HepG2 (cell line): ENCODE measurements around the gene ASIC3. TPM values are rescaled to one million over a fixed set of nuclear protein-coding genes. Genes with fewer than 3 reads are reported as not detected.

Experiments
- ATAC-seq: fragments of 200-7000 bp; cut with Tn5 transposase; 3 replicates; pipeline ENCODE4 v1.9.1; 2020; ENCODE audit warnings: mild to moderate bottlenecking, moderate library complexity
- BruUV-seq: library from RNA; stranded (reverse); fragments of 400-500 nt; replicated peaks from 2 replicates; lab custom pipeline; 2021; lab: Mats Ljungman, UMichigan
- CTCF ChIA-PET: fragments of 300-600 bp; formaldehyde crosslinking; extraction: SDS; loops from one replicate; lab custom pipeline; 2021; ENCODE audit warnings: low total read pairs, inconsistent platforms, low intra/inter-chr PET ratio; lab: Yijun Ruan, JAX
- POLR2A ChIA-PET: fragments of 350-600 bp; sonication (Branson Sonifier 250); formaldehyde crosslinking; loops from one replicate; lab custom pipeline; 2020; ENCODE audit warnings: antibody characterized with exemption, inconsistent platforms; lab: Yijun Ruan, JAX
- DNase-seq: peaks from one replicate; pipeline ENCODE4 v3.0.0-alpha.2; 2015; ENCODE audit warnings: low spot score
- FAIRE-seq: peaks from 3 replicates; lab custom pipeline; 2011; peaks lifted over from hg19 to GRCh38; lab: Jason Lieb, UNC
- H2AFZ ChIP-seq: one replicate; pipeline ENCODE4 v1.6.1; 2011; ENCODE audit warnings: low read length, inconsistent platforms
- H3K27ac ChIP-seq: fragments of 300-600 bp; 3 replicates; pipeline ENCODE4 v1.8.0; 2011; ENCODE audit warnings: mixed run types, mild to moderate bottlenecking, mixed read lengths, low read length, inconsistent platforms; ENCODE audit not compliant: insufficient read depth; ENCODE audit errors: extremely low read length
- H3K27me3 ChIP-seq, 2 experiments: fragments of 200-600 bp in 1 of 2; 2 replicates in 1 of 2; 3 replicates in 1 of 2; pipeline versions ENCODE4 v1.6.0 to v1.8.0; 2011; ENCODE audit warnings: low read length in 2 of 2, mild to moderate bottlenecking in 2 of 2, moderate library complexity in 2 of 2, inconsistent platforms in 1 of 2; ENCODE audit not compliant: insufficient read depth in 2 of 2, control insufficient read depth in 1 of 2
- H3K36me3 ChIP-seq, 2 experiments: fragments of 200-600 bp in 1 of 2; replicated peaks in 1 of 2; 2 replicates in 1 of 2; 3 replicates in 1 of 2; pipeline versions ENCODE4 v1.5.1 to v1.8.0; 2011; ENCODE audit warnings: low read length in 2 of 2, inconsistent platforms in 1 of 2; ENCODE audit not compliant: insufficient read depth in 2 of 2, control insufficient read depth in 1 of 2
- H3K4me1 ChIP-seq: 2 replicates; pipeline ENCODE4 v1.5.1; 2012; ENCODE audit warnings: low read length, inconsistent platforms; ENCODE audit not compliant: insufficient read depth
- H3K4me2 ChIP-seq: 2 replicates; pipeline ENCODE4 v1.6.0; 2011; ENCODE audit warnings: low read depth, low read length, inconsistent platforms
- H3K4me3 ChIP-seq, 3 experiments: fragments of 200-600 bp in 1 of 3; sonication (generic), shearing (Covaris generic) in 1 of 3; replicated peaks in 1 of 3; 2 replicates each; pipeline ENCODE4 v1.5.1; 2011 to 2016; ENCODE audit warnings: low read length in 3 of 3, inconsistent platforms in 2 of 3, low read depth in 2 of 3, mild to moderate bottlenecking in 2 of 3, control low read depth in 1 of 3, mixed read lengths in 1 of 3; ENCODE audit not compliant: insufficient read depth in 1 of 3
- H3K79me2 ChIP-seq: one replicate; pipeline ENCODE4 v1.6.1; 2011; ENCODE audit warnings: low read length, inconsistent platforms; ENCODE audit not compliant: insufficient read depth
- H3K9ac ChIP-seq: 2 replicates; pipeline ENCODE4 v1.6.0; 2011; ENCODE audit warnings: mild to moderate bottlenecking, low read depth, low read length, inconsistent platforms; ENCODE audit not compliant: insufficient read depth
- H3K9me3 ChIP-seq: 2 replicates; pipeline ENCODE4 v1.5.1; 2012; ENCODE audit warnings: mild to moderate bottlenecking, low read length
- H4K20me1 ChIP-seq: 2 replicates; pipeline ENCODE4 v1.6.0; 2011; ENCODE audit warnings: inconsistent platforms, mild to moderate bottlenecking, low read length, moderate library complexity; ENCODE audit not compliant: insufficient read depth
- ATF3 ChIP-seq: sonication (generic); formaldehyde crosslinking; IDR thresholded peaks from 2 replicates; pipeline ENCODE4 v1.4.0; 2020; ENCODE audit warnings: missing genetic modification reagents
- ELF1 ChIP-seq: sonication (generic); formaldehyde crosslinking; IDR thresholded peaks from 2 replicates; pipeline ENCODE4 v1.4.0; 2020; ENCODE audit warnings: missing genetic modification reagents
- ELF3 ChIP-seq: IDR thresholded peaks from 2 replicates; pipeline ENCODE4 v1.6.1; 2016; ENCODE audit warnings: missing genetic modification reagents, missing compliant biosample characterization
- FOXC1 ChIP-seq: sonication (generic); formaldehyde crosslinking; IDR thresholded peaks from 2 replicates; pipeline ENCODE4 v1.8.0; 2022; ENCODE audit warnings: mild to moderate bottlenecking, missing genetic modification reagents, borderline replicate concordance
- GMEB1 ChIP-seq: sonication (generic); formaldehyde crosslinking; IDR thresholded peaks from 2 replicates; pipeline ENCODE4 v1.5.1; 2020; ENCODE audit warnings: missing genetic modification reagents, mild to moderate bottlenecking, borderline replicate concordance
- HOXA3 ChIP-seq: sonication (generic); formaldehyde crosslinking; IDR thresholded peaks from 2 replicates; pipeline ENCODE4 v1.5.0; 2020; ENCODE audit warnings: missing genetic modification reagents
- MTF2 ChIP-seq: sonication (generic); formaldehyde crosslinking; IDR thresholded peaks from 2 replicates; pipeline ENCODE4 v1.5.0; 2020; ENCODE audit warnings: missing genetic modification reagents, borderline replicate concordance
- NFKB2 ChIP-seq: sonication (generic); formaldehyde crosslinking; IDR thresholded peaks from 2 replicates; pipeline ENCODE4 v1.4.0; 2020; ENCODE audit warnings: missing genetic modification reagents, borderline replicate concordance
- PHF21A ChIP-seq: sonication (generic); formaldehyde crosslinking; IDR thresholded peaks from 2 replicates; pipeline ENCODE4 v1.5.0; 2020; ENCODE audit warnings: mild to moderate bottlenecking, missing genetic modification reagents
- SMAD1 ChIP-seq: sonication (generic); formaldehyde crosslinking; IDR thresholded peaks from 2 replicates; pipeline ENCODE4 v1.4.0; 2020; ENCODE audit warnings: missing genetic modification reagents, low read depth, mild to moderate bottlenecking, borderline replicate concordance
- SRY ChIP-seq: sonication (generic); formaldehyde crosslinking; IDR thresholded peaks from 2 replicates; pipeline ENCODE4 v1.8.0; 2022; ENCODE audit warnings: mild to moderate bottlenecking, missing genetic modification reagents
- TAF1 ChIP-seq: sonication (generic); formaldehyde crosslinking; IDR thresholded peaks from 2 replicates; pipeline ENCODE4 v1.4.0; 2020; ENCODE audit warnings: missing genetic modification reagents
- TCF12 ChIP-seq, 2 experiments: fragments of 450-650 bp in 1 of 2; sonication (generic) in 1 of 2; formaldehyde crosslinking in 1 of 2; IDR thresholded peaks; 2 replicates each; pipeline versions ENCODE4 v1.6.1 to v1.8.0; 2017 to 2022; ENCODE audit warnings: antibody characterized with exemption in 1 of 2, mild to moderate bottlenecking in 1 of 2, missing genetic modification reagents in 1 of 2, moderate library complexity in 1 of 2
- TRAFD1 ChIP-seq: sonication (generic); formaldehyde crosslinking; IDR thresholded peaks from 2 replicates; pipeline ENCODE4 v1.5.1; 2020; ENCODE audit warnings: missing genetic modification reagents, mild to moderate bottlenecking, borderline replicate concordance
- ZKSCAN5 ChIP-seq: sonication (generic); formaldehyde crosslinking; IDR thresholded peaks from 2 replicates; pipeline ENCODE4 v1.5.1; 2020; ENCODE audit warnings: mild to moderate bottlenecking, missing genetic modification reagents
- ZMYM4 ChIP-seq: sonication (generic); formaldehyde crosslinking; IDR thresholded peaks from 2 replicates; pipeline ENCODE4 v1.8.1; 2023; ENCODE audit warnings: mild to moderate bottlenecking, missing genetic modification reagents
- ZNF138 ChIP-seq: sonication (generic); formaldehyde crosslinking; IDR thresholded peaks from 2 replicates; pipeline ENCODE4 v1.5.0; 2020; ENCODE audit warnings: mild to moderate bottlenecking, low read depth, missing genetic modification reagents
- ZNF557 ChIP-seq: sonication (generic); formaldehyde crosslinking; IDR thresholded peaks from 2 replicates; pipeline ENCODE4 v1.4.0; 2020; ENCODE audit warnings: missing genetic modification reagents
- ZNF564 ChIP-seq: sonication (generic); formaldehyde crosslinking; IDR thresholded peaks from 2 replicates; pipeline ENCODE4 v1.8.1; 2023; ENCODE audit warnings: mild to moderate bottlenecking, missing genetic modification reagents
- ZNF746 ChIP-seq: sonication (generic); formaldehyde crosslinking; IDR thresholded peaks from 2 replicates; pipeline ENCODE4 v1.8.0; 2022; ENCODE audit warnings: mild to moderate bottlenecking, missing genetic modification reagents
- WGBS: methylation state at CpG from one replicate; pipeline ENCODE4 v1.1.6; 2017; ENCODE audit warnings: low lambda C conversion rate; 5-methylcytosine and 5-hydroxymethylcytosine counted together
- in situ Hi-C: cut with HindIII; loops from 2 replicates; pipeline ENCODE4 v1.10.0; 2017; ENCODE audit warnings: low pct_unique_long_range_greater_than_20kb; ENCODE audit not compliant: extremely low pct_ligation_motif_present
- intact Hi-C: fragments of 100-400 bp; cut with micrococcal nuclease; formaldehyde crosslinking; loops from one replicate; pipeline ENCODE4 v1.10.0; 2022; ENCODE audit not compliant: unreplicated experiment
- polyA plus RNA-seq, 8 experiments: library from polyadenylated mRNA; depleted of rRNA in 3 of 8; stranded (reverse) in 7 of 8; unstranded in 1 of 8; fragments of >200 nt; fragmentation: Illumina TruSeq in 4 of 8; extraction: Trizol in 4 of 8; gene quantifications; 2 replicates each; pipeline versions ENCODE4 v1.2.1 to v1.2.3, GENCODE V29; 2011 to 2016; ENCODE audit warnings: low read depth in 4 of 8, missing spikeins in 1 of 8, mixed read lengths in 1 of 8; ENCODE audit not compliant: insufficient read depth in 1 of 8
- total RNA-seq, 5 experiments: library from RNA; depleted of rRNA; stranded (reverse); fragments of >200 nt; fragmentation: Illumina TruSeq; extraction: Trizol; gene quantifications; 2 replicates each; pipeline ENCODE4 v1.2.3, GENCODE V29; 2016; ENCODE audit warnings: low read depth in 1 of 5

The ASIC3 gene
- total and polyA plus RNA-seq, 2 of the 13 experiments (the other 11 are each of a cell fraction or from before 2014, with no cell fraction given), result 0.51 TPM; not detected in 1

GRCh38 chr7:151028131-151028947, 20.0 kb upstream of the ASIC3 start, which contains the start of gene ABCB8:
ABCB8 (plus strand) TSS chr7:151028450; CDS start chr7:151028516, 66 bp downstream.
- H3K4me3 ChIP-seq, result peak within 1 kb of the TSS; percentile 77 to 88 (median 82)
- H3K9me3 ChIP-seq, result no peaks in the 10 kb centered on the region
- peak within 1 kb of the TSS; percentile 92 for H3K4me2 ChIP-seq
- H3K36me3 ChIP-seq, result no peaks in the 10 kb centered on the region
- ChIA-PET CTCF (interaction anchor here (0.8 to 0.9 kb wide), 3 partner anchors 28 to 83 kb away, joined by 3 read pairs; partner anchors contain the start of gene FASTK), POLR2A (interaction anchor here (0.9 to 2.1 kb wide), 17 partner anchors 9 to 659 kb away, joined by 3 to 35 read pairs (median 4); partner anchors contain the start of genes CDK5, FASTK, NUB1 and REPIN1)
- peaks cover 27% of the 10 kb centered on the region for H3K4me1 ChIP-seq
- DNase-seq, result peak; percentile 97
- peaks cover 8 to 29% of the 10 kb centered on the region in 2 experiments; a peak in 4 of 5 replicates for H3K27me3 ChIP-seq
- H2AFZ ChIP-seq, result peak within 1 kb of the TSS; percentile 50
- peak within 1 kb of the TSS; percentile 45 for H3K9ac ChIP-seq
- no peaks in the 10 kb centered on the region for H3K79me2 ChIP-seq
- in situ Hi-C loops, result no loop called here
- intact Hi-C loops, result loop anchor here (1.0 to 10.0 kb wide), 3 partner anchors 30 to 1414 kb away; no protein-coding TSS in a partner anchor
- H3K27ac ChIP-seq, result peak within 1 kb of the TSS; percentile 62
- FAIRE-seq, result peak; percentile 97
- BruUV-seq, result TSS peak; percentile 87
- 0% methylated on average over 21 of the region's 53 CpGs for WGBS
- peak; percentile 95 for ATAC-seq
- H4K20me1 ChIP-seq, result no peaks in the 10 kb centered on the region
- TF ChIP-seq MTF2 (CRISPR knock-in tag) (no peak), ZNF746 (CRISPR knock-in tag) (peak; percentile 71; the same call in 1 of the 2 replicates), HOXA3 (CRISPR knock-in tag) (0 out of 2 replicates have a peak, but pooled peaks have one; percentile 6), ZNF564 (CRISPR knock-in tag) (no peak), ELF1 (CRISPR knock-in tag) (peak; percentile 95), TAF1 (CRISPR knock-in tag) (peak; percentile 48; the same call in 1 of the 2 replicates), ZKSCAN5 (CRISPR knock-in tag) (no peak), SRY (CRISPR knock-in tag) (no peak), ZNF138 (CRISPR knock-in tag) (no peak), ATF3 (CRISPR knock-in tag) (no peak), ZMYM4 (CRISPR knock-in tag) (peak; percentile 47; the same call in 1 of the 2 replicates), ZNF557 (CRISPR knock-in tag) (no peak), SMAD1 (CRISPR knock-in tag) (0 out of 2 replicates have a peak, but pooled peaks have one; percentile 86), FOXC1 (CRISPR knock-in tag) (peak; percentile 72; the same call in 1 of the 2 replicates), TRAFD1 (CRISPR knock-in tag) (no peak), GMEB1 (CRISPR knock-in tag) (peak; percentile 67; the same call in 1 of the 2 replicates), PHF21A (peak; percentile 76; the same call in 1 of the 2 replicates), TCF12 (IDR thresholded peaks at IDR 0.05) (no peak), TCF12 (CRISPR knock-in tag; IDR thresholded peaks at IDR 0.05) (peak; percentile 4; the same call in 1 of the 2 replicates), ELF3 (CRISPR knock-in tag) (peak; percentile 74; the same call in 1 of the 2 replicates), NFKB2 (CRISPR knock-in tag) (peak; percentile 53; the same call in 1 of the 2 replicates)
